HG03558 (cell line): ENCODE results near the gene MYH13.

Experiments
- ATAC-seq: cut with Tn5 transposase; IDR thresholded peaks from one replicate; pipeline ENCODE4 v1.9.1; 2021; ENCODE audit warnings: moderate number of reproducible peaks; ENCODE audit not compliant: unreplicated experiment; ENCODE audit errors: extremely low read depth

The MYH13 gene

GRCh38 chr17:10264051-10264450 lies 108.8 kb downstream of the MYH13 start:
- no peak for ATAC-seq

GRCh38 chr17:10262451-10262850 lies 110.4 kb downstream of the MYH13 start:
- no peak for ATAC-seq

DNA sequence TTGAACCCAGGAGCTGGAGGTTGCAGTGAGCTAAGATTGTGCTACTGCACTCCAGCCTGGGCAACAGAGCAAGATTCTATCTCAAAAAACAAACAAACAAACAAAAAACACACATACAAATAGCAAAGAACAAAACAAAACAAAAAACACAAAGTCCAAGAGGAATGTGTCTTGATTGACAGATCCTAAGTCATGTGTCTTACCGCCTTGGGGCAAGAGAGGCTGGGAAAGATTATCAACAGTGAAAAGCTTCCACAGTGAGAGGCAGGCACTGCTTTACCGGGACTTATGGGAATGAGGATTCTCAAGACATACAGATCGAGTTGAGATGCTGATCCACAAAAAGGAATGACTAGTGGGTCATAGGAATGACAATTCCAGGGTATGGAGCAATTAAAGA lies 111.7 kb downstream of the MYH13 start:
- no peak for ATAC-seq

DNA sequence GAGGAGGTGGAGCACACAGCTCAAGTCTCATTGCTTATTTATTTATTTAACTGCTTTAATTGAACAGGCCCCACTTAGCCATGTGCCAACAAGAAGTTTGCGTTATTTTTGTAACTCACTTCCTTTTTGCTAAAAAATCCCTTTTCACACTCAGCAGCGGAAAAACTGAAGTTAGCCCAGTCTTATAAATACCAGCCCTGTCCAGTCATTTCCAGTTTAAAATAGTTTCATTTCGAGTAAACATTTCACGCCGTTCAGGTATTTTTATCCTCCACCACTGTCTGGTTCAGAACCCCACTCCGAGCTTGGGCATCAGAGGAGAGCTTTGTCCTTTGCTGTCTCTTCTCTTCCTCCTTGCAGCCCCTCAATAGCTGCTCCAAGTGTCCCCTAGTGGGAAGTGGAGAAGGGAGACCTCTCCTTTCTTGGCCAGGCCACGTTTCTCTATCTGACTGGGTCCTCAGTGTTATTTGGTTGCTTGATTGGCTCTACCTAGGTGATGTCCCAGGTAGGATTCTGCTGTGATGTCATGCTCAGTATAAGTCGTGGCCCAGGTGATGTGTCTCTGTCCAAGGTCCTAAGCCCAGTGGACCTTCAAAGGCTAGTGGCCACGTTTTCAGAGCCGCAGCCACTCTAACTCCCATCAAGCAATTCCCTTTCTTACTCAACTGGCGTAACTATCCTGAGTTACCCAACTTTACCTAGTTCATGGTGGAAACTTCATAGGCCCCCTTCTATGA lies 121.4 kb downstream of the MYH13 start:
- no peak for ATAC-seq
